ENCODE results near the gene TRABD2B.

TRABD2B gene

DNA sequence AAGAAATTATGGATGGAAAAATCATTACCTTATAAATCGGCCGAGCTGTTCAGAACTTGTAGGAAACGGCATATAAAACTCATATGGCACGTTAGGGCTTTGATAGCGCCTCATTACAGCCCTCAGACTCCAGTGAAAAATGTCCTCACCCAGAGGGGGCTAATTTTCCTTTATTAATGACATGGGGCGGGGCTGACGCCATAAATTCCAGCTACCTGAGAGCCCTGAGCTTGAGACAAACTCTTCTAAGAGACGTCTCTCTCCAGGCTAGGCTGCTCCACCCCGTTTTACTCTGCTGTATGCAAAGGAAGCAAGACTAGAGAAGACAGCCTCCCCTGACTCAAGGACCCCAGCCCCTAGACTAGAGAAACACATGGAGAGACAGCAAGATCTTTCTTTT is 149.4 kb downstream of the TRABD2B start:
- no peaks in the 10 kb centered on the region for H3K79me2 ChIP-seq (ENCODE audit: control insufficient read depth, low read length)
- H3F3A ChIP-seq (ENCODE audit: control insufficient read depth, insufficient read depth) = no peaks in the 10 kb centered on the region
- no peaks in the 10 kb centered on the region for H3K36me3 ChIP-seq (ENCODE audit: control insufficient read depth, low read length)
- no peak overlapping the region for H3K4me3 ChIP-seq (ENCODE audit: low read length)
- H4K20me1 ChIP-seq (ENCODE audit: control insufficient read depth, insufficient read depth, low read depth, low read length) = no peaks in the 10 kb centered on the region
- H3K9me2 ChIP-seq (replicated peaks; ENCODE audit: control insufficient read depth, low read length) = no peaks in the 10 kb centered on the region
- TF ChIP-seq CTCF (IDR thresholded peaks at IDR 0.05; ENCODE audit: low read depth, low read length, poor library complexity, severe bottlenecking) = no peak
- TF ChIP-seq EZH2phosphoT487 (IDR thresholded peaks at IDR 0.05; ENCODE audit: borderline replicate concordance, low read length) = no peak
- H3K27me3 ChIP-seq (ENCODE audit: control insufficient read depth, low read length) = no peaks in the 10 kb centered on the region
- no peaks in the 10 kb centered on the region for H3K4me1 ChIP-seq (ENCODE audit: control insufficient read depth, low read length)
- H3K4me2 ChIP-seq (ENCODE audit: low read length) = no peak overlapping the region
- no peaks in the 10 kb centered on the region for H3K9me3 ChIP-seq (ENCODE audit: control insufficient read depth, insufficient read depth, low read length)
- H3K27ac ChIP-seq (ENCODE audit: low read depth, low read length) = no peak overlapping the region

DNA sequence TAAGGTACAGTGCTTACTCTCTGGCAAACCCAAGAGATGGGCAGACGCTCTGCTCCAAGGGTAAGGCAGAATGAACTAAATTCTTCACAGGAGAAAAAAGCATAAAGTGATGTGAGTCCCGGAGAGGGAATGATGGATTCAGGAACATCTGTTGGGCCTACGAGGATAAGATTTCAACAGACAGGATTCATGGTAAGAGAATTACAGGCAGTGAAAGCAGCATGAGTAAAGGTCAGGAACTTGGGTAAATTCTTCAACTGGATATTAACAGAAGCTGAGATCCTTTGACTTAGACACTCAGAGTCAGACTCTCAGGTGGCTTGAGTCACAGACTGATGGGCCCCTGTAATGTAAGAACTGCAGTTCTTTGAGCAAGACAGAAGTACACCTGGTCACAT is 152.6 kb downstream of the TRABD2B start:
- Histone ChIP-seq H3K9me3 (ENCODE audit: control insufficient read depth, insufficient read depth, low read length) (no peaks in the 10 kb centered on the region), H3K27me3 (ENCODE audit: control insufficient read depth, low read length) (0 out of 2 replicates have a peak, but pooled peaks cover 2% of the 10 kb centered on the region), H3K9me2 (replicated peaks; ENCODE audit: control insufficient read depth, low read length) (no peaks in the 10 kb centered on the region), H3K36me3 (ENCODE audit: control insufficient read depth, low read length) (no peaks in the 10 kb centered on the region), H3F3A (ENCODE audit: control insufficient read depth, insufficient read depth) (no peaks in the 10 kb centered on the region), H3K4me1 (ENCODE audit: control insufficient read depth, low read length) (no peaks in the 10 kb centered on the region), H4K20me1 (ENCODE audit: control insufficient read depth, insufficient read depth, low read depth, low read length) (no peaks in the 10 kb centered on the region), H3K4me2 (ENCODE audit: low read length) (no peak overlapping the region), H3K4me3 (ENCODE audit: low read length) (no peak overlapping the region), H3K79me2 (ENCODE audit: control insufficient read depth, low read length) (no peaks in the 10 kb centered on the region), H3K27ac (ENCODE audit: low read depth, low read length) (no peak overlapping the region)
- TF ChIP-seq EZH2phosphoT487 (IDR thresholded peaks at IDR 0.05; ENCODE audit: borderline replicate concordance, low read length) = no peak
- TF ChIP-seq CTCF (IDR thresholded peaks at IDR 0.05; ENCODE audit: low read depth, low read length, poor library complexity, severe bottlenecking) = no peak

GRCh38 chr1:47843781-47844557 is 153.2 kb downstream of the TRABD2B start:
- Histone ChIP-seq H3K36me3 (ENCODE audit: control insufficient read depth, low read length) (no peaks in the 10 kb centered on the region), H3K4me2 (ENCODE audit: low read length) (no peak overlapping the region), H3K4me1 (ENCODE audit: control insufficient read depth, low read length) (no peaks in the 10 kb centered on the region), H4K20me1 (ENCODE audit: control insufficient read depth, insufficient read depth, low read depth, low read length) (no peaks in the 10 kb centered on the region), H3K9me2 (replicated peaks; ENCODE audit: control insufficient read depth, low read length) (no peaks in the 10 kb centered on the region), H3K79me2 (ENCODE audit: control insufficient read depth, low read length) (no peaks in the 10 kb centered on the region), H3K4me3 (ENCODE audit: low read length) (no peak overlapping the region), H3K27me3 (ENCODE audit: control insufficient read depth, low read length) (0 out of 2 replicates have a peak, but pooled peaks cover 2% of the 10 kb centered on the region), H3K9me3 (ENCODE audit: control insufficient read depth, insufficient read depth, low read length) (no peaks in the 10 kb centered on the region), H3K27ac (ENCODE audit: low read depth, low read length) (no peak overlapping the region), H3F3A (ENCODE audit: control insufficient read depth, insufficient read depth) (no peaks in the 10 kb centered on the region)
- TF ChIP-seq EZH2phosphoT487 (IDR thresholded peaks at IDR 0.05; ENCODE audit: borderline replicate concordance, low read length) (no peak), CTCF (IDR thresholded peaks at IDR 0.05; ENCODE audit: low read depth, low read length, poor library complexity, severe bottlenecking) (no peak)
